Mammary epithelial cell (primary cell): Measurements from ENCODE around the gene PARP6.

Experiments used
- CTCF ChIP-seq, 2 donors: IDR thresholded peaks in 1 of 2; conservative IDR thresholded peaks in 1 of 2; 2 replicates each; pipeline ENCODE4 v1.5.1; 2011 to 2012; ENCODE audit warnings: inconsistent platforms in 2 of 2, low read length in 2 of 2, mild to moderate bottlenecking in 2 of 2, control low read depth in 1 of 2, low read depth in 1 of 2; ENCODE audit not compliant: insufficient read depth in 1 of 2; ENCODE audit errors: extremely low read depth in 1 of 2
- EZH2 ChIP-seq: IDR thresholded peaks from 2 replicates; pipeline ENCODE4 v1.6.1; 2012; ENCODE audit warnings: low read length, inconsistent platforms, borderline replicate concordance

GRCh38 chr15:72285927-72286516 lies 13.7 kb upstream of the PARP6 start:
- TF ChIP-seq EZH2 (no peak), CTCF (conservative IDR thresholded peaks at IDR 0.05 in 1 of 2, IDR thresholded peaks at IDR 0.05 in 1 of 2; ENCODE audit: extremely low read depth in 1 of 2, insufficient read depth in 1 of 2, low read depth in 1 of 2, low read length in 2 of 2) (peak; percentile 25 to 58)
